Aorta (tissue), 5 donors: Measurements from ENCODE around the gene CD4. TPM values are rescaled to one million over a fixed set of nuclear protein-coding genes. Genes with fewer than 3 reads are reported as not detected.
"Not testable (repeated sequence)": the region's sequence is repeated elsewhere in the genome, so short reads cannot be mapped to it uniquely, and the experiment has no call there.

Experiments
- ATAC-seq: fragments of 200-7000 bp; cut with Tn5 transposase; one replicate; pipeline ENCODE4 v1.9.1; 2022; ENCODE audit warnings: moderate library complexity; ENCODE audit not compliant: low FRiP score
- DNase-seq, 2 donors: peaks; one replicate each; pipeline ENCODE4 v3.0.0-alpha.2; 2020
- H3K27ac ChIP-seq, 2 donors: one replicate each; pipeline ENCODE4 v1.5.1; 2013; ENCODE audit warnings: low read length in 2 of 2, mild to moderate bottlenecking in 2 of 2, moderate library complexity in 2 of 2, control low read depth in 1 of 2, inconsistent platforms in 1 of 2, low read depth in 1 of 2
- H3K27me3 ChIP-seq, 2 donors: one replicate each; pipeline ENCODE4 v1.6.1; 2013; ENCODE audit warnings: control low read depth in 1 of 2, low read length in 1 of 2, mild to moderate bottlenecking in 1 of 2, moderate library complexity in 1 of 2; ENCODE audit not compliant: insufficient read depth in 2 of 2, control insufficient read depth in 1 of 2
- H3K36me3 ChIP-seq, 2 donors: one replicate each; pipeline ENCODE4 v1.6.1; 2013; ENCODE audit warnings: control low read depth in 1 of 2, low read length in 1 of 2, mild to moderate bottlenecking in 1 of 2; ENCODE audit not compliant: insufficient read depth in 2 of 2, control insufficient read depth in 1 of 2
- H3K4me1 ChIP-seq, 2 donors: one replicate each; pipeline ENCODE4 v1.6.1; 2013; ENCODE audit warnings: low read length in 2 of 2, control low read depth in 1 of 2, mild to moderate bottlenecking in 1 of 2, moderate library complexity in 1 of 2; ENCODE audit not compliant: insufficient read depth in 2 of 2, control insufficient read depth in 1 of 2
- H3K4me3 ChIP-seq, 2 donors: one replicate each; pipeline ENCODE4 v1.5.1; 2013; ENCODE audit warnings: low read length in 2 of 2, control low read depth in 1 of 2, mild to moderate bottlenecking in 1 of 2
- H3K9me3 ChIP-seq: one replicate; pipeline ENCODE4 v1.6.1; 2013; ENCODE audit warnings: mild to moderate bottlenecking, low read length; ENCODE audit not compliant: control insufficient read depth
- WGBS, 2 donors: extraction: QIAGEN DNeasy Blood & Tissue Kit; methylation state at CpG; one replicate each; pipeline ENCODE4 v1.1.7; 2013; 5-methylcytosine and 5-hydroxymethylcytosine counted together
- intact Hi-C, 2 donors: fragments of 100-400 bp; cut with DNase I; formaldehyde crosslinking; loops; one replicate each; pipeline versions ENCODE4 v1.14.2 to v1.15.0; 2022
- polyA plus RNA-seq, 2 donors: library from polyadenylated mRNA; stranded (reverse); fragments of 200-250 nt; gene quantifications; one replicate each; pipeline ENCODE4 v1.2.3, GENCODE V29; 2013
- total RNA-seq, 2 donors: library from RNA; stranded (reverse); fragmentation: NEBNext Ultra II Directional; extraction: Animal tissue kit (Norgen Biotek cat#: 25700); gene quantifications; one replicate each; pipeline ENCODE4 v1.2.1, GENCODE V29; 2021
- donor health status: healthy with polysubstance abuse.
- donor health status: Bipolar disorder and iron deficiency.
- donor health status: DM: no; HTN: no; CAD: no.
- donor health status: DM: no; HTN: no; CAD: no.
- donor health status: DM: yes; HTN: yes; CAD: no.

The CD4 gene
- total and polyA plus RNA-seq, 4 donors = 2.1 to 40.6 (median 17.2) TPM

DNA sequence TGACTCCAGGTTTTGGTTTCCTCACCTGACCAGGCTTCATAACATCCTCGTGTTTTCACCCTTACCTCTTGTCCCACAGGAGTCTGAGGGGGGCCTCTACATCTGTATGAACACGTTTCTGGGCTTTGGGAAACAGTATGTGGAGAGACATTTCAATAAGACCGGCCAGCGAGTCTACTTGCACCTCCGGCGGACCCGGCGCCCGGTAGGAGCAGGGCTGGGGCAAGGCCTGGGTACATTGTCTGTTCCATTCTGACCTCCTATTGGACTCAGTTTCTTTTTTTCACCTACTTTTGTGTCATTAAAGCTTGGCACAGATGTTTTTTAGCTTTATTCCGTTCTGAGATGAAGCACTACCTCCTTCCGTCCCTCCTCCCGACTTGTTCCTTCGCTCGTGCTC, 66.0 kb downstream of the CD4 start:
- Histone ChIP-seq H3K9me3 (no peaks in the 10 kb centered on the region), H3K4me1 (no peaks in the 10 kb centered on the region), H3K27me3 (no peaks in the 10 kb centered on the region), H3K27ac (no peak overlapping the region), H3K4me3 (no peak overlapping the region), H3K36me3 (peaks cover 0 to 6% of the 10 kb centered on the region in 2 donors)
- intact Hi-C loops = no loop called here
- 89 to 90% methylated on average over 14 of the region's 14 CpGs for WGBS, 2 donors
- no peak for DNase-seq
- no peak for ATAC-seq

DNA sequence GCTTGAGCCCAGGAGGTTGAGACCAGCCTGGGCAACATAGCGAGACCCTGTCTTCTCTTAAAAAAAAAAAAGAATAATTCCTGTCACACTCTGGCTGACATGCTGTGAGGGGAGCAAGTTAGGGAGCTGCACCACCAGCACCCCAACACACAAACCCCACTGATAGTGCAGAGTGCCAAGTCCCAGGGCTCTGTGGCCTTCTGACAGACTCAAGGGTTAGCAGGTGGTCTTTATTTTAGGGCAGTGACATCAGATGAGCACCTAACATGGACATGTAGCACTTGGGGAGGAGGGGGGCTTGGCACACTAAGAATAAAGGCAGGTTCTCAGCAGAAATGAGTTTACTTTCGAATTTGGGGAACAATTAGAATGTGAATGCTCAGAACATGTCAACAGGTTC, 69.5 kb downstream of the CD4 start:
- ATAC-seq = no peak
- intact Hi-C loops = no loop called here

DNA sequence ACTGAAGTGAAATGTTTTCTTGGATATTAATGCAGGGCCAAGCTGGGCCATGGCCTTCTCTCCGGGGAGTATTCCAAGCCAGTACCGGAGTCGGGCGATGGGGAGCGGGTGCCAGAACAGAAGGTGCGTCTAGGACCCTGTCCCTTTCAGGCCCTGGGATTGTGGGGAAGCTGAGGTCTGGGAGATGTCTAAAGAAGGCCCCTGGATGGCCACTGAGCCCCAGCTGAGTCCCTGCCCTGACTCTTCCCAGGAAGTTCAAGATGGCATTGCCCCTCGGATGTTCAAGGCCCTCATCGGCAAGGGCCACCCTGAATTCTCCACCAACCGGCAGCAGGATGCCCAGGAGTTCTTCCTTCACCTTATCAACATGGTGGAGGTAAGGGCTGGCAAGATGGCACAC, 70.8 kb downstream of the CD4 start:
- no peak overlapping the region for H3K27ac ChIP-seq
- H3K4me3 ChIP-seq = no peak overlapping the region
- 92 to 96% methylated on average over 9 of the region's 9 CpGs for WGBS, 2 donors
- peaks cover 3 to 17% of the 10 kb centered on the region in 2 donors for H3K36me3 ChIP-seq
- DNase-seq (no peak), ATAC-seq (no peak)
- no peaks in the 10 kb centered on the region for H3K27me3 ChIP-seq
- intact Hi-C loops = no loop called here
- no peaks in the 10 kb centered on the region for H3K4me1 ChIP-seq
- H3K9me3 ChIP-seq = no peaks in the 10 kb centered on the region

More for the DNA sequence above, 69.5 kb downstream of the CD4 start:
- H3K9me3 ChIP-seq = no peaks in the 10 kb centered on the region
- H3K36me3 ChIP-seq = peaks cover 3 to 17% of the 10 kb centered on the region in 2 donors
- no peak overlapping the region for H3K4me3 ChIP-seq
- WGBS, 2 donors = 95 to 98% methylated on average over 2 of the region's 2 CpGs
- H3K4me1 ChIP-seq = no peaks in the 10 kb centered on the region
- no peak for DNase-seq
- H3K27me3 ChIP-seq = no peaks in the 10 kb centered on the region
- H3K27ac ChIP-seq = no peak overlapping the region

DNA sequence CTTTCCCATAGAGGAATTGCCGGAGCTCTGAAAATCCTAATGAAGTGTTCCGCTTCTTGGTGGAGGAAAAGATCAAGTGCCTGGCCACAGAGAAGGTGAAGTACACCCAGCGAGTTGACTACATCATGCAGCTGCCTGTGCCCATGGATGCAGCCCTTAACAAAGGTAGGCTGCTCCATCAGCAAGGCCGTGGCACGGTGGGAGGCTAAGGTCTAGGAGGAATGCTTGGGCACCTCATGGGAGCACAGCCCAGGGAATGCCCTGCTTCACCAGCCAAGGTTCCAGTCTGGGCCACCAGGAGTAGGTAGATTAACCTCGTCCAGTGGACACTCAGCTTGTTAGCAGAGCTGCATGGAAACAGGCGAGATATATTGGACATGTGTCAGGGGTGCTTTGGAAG, 71.6 kb downstream of the CD4 start:
- Histone ChIP-seq H3K27ac (no peak overlapping the region), H3K4me3 (no peak overlapping the region), H3K27me3 (no peaks in the 10 kb centered on the region), H3K36me3 (peaks cover 3 to 17% of the 10 kb centered on the region in 2 donors), H3K9me3 (no peaks in the 10 kb centered on the region), H3K4me1 (no peaks in the 10 kb centered on the region)
- no peak for DNase-seq
- 94 to 96% methylated on average over 7 of the region's 7 CpGs for WGBS, 2 donors
- intact Hi-C loops = no loop called here
- ATAC-seq = no peak

DNA sequence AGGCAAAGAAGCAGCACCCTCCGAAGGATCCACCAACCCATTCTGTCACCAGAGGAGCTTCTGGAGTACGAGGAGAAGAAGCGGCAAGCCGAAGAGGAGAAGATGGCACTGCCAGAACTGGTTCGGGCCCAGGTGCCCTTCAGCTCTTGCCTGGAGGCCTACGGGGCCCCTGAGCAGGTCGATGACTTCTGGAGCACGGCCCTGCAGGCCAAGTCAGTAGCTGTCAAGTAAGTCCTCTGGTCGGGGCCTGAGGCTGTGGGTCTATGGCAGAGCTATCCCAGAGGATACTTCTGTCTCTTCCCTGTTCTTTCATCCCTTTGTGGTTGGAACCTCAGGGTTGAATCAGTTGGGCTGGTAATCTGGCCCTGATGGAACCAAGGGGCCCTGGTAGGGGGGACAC, 72.1 kb downstream of the CD4 start:
- Histone ChIP-seq H3K4me1 (no peaks in the 10 kb centered on the region), H3K27me3 (no peaks in the 10 kb centered on the region), H3K4me3 (no peak overlapping the region), H3K27ac (no peak overlapping the region), H3K9me3 (no peaks in the 10 kb centered on the region), H3K36me3 (peaks cover 3 to 17% of the 10 kb centered on the region in 2 donors)
- ATAC-seq (no peak), DNase-seq (no peak)
- 88 to 91% methylated on average over 9 of the region's 9 CpGs for WGBS, 2 donors
- intact Hi-C loops = no loop called here

DNA sequence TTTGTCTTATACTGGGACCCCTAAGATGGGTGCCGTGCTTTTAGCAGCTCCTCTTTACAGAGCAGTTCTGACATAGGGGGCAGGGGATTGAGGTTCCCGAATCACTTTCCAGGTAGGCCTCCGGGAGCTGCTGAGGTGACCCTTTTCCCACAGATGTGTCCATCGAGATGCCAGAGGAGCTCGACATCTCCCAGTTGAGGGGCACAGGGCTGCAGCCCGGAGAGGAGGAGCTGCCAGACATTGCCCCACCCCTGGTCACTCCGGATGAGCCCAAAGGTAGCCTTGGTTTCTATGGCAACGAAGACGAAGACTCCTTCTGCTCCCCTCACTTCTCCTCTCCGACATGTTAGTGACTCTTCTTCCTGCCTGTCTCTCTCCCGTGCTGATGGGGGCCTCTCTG, 73.7 kb downstream of the CD4 start:
- H3K27me3 ChIP-seq = no peaks in the 10 kb centered on the region
- ATAC-seq (no peak), DNase-seq (no peak)
- peaks cover 3 to 17% of the 10 kb centered on the region in 2 donors for H3K36me3 ChIP-seq
- intact Hi-C loops = no loop called here
- H3K9me3 ChIP-seq = no peaks in the 10 kb centered on the region
- WGBS, 2 donors = 89 to 90% methylated on average over 11 of the region's 11 CpGs
- H3K4me1 ChIP-seq = no peaks in the 10 kb centered on the region
- H3K4me3 ChIP-seq = no peak overlapping the region
- H3K27ac ChIP-seq = no peak overlapping the region

DNA sequence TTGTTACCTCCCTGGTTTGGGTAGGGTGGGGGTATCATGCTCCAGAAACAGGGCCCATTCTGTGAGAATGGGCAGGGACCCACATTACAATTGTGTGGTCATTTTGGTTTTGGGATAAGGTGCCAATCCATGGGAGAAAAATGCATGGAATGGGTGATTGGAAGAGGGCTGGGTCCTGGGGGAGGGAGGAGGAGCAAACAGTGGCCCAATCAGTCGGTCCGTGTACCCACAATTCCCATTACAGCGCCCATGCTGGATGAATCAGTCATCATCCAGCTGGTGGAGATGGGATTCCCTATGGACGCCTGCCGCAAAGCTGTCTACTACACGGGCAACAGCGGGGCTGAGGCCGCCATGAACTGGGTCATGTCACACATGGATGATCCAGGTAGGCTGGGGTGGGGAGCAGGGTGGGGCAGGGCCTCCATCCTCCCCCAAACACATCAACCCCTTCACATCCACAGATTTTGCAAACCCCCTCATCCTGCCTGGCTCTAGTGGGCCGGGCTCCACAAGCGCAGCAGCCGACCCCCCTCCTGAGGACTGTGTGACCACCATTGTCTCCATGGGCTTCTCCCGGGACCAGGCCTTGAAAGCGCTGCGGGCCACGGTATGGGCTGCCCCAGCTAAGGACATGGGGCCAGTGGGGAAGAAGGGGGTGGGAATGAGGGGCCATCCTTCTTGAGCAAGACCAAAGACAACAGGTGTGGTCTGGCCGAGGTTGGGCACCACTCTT, 74.4 kb downstream of the CD4 start:
- no peak overlapping the region for H3K27ac ChIP-seq
- WGBS, 2 donors = 89 to 95% methylated on average over 16 of the region's 16 CpGs
- no peak overlapping the region for H3K4me3 ChIP-seq
- DNase-seq (no peak), ATAC-seq (no peak)
- intact Hi-C loops = no loop called here
- peaks cover 0 to 1% of the 10 kb centered on the region in 2 donors for H3K4me1 ChIP-seq
- peaks cover 3 to 13% of the 10 kb centered on the region in 2 donors for H3K36me3 ChIP-seq
- no peaks in the 10 kb centered on the region for H3K9me3 ChIP-seq
- H3K27me3 ChIP-seq = no peaks in the 10 kb centered on the region

DNA sequence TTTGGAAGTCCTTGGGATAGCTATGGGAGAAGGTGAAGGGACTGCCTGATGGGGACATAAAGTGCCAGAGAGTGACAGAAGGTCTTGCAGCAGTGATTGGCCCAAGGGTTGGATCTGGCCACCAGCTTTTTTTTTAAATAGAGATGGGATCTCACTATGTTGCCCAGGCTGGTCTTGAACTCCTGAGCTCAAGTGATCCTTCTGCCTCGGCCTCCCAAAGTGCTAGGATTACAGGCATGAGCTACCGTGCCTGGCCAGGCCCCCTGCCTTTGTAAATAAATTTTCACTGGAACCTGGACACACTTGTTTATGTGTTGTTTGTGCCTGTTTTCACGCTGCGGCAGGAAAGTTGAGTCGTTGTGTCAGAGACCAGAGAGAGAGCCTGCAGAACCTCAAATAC, 76.0 kb downstream of the CD4 start:
- WGBS, 2 donors = 91% methylated on average over 5 of the region's 5 CpGs
- H3K4me3 ChIP-seq, H3K27me3 ChIP-seq, H3K4me1 ChIP-seq, DNase-seq, ATAC-seq, H3K27ac ChIP-seq, H3K9me3 ChIP-seq: not testable (repeated sequence)
- intact Hi-C loops = loop anchor here in 1 of 2 donors (5.0 kb wide), 2 partner anchors 62 to 77 kb away; partner anchors contain the start of genes ATN1, C12orf57 and RNU7-1
- H3K36me3 ChIP-seq = peaks cover 3 to 11% of the 10 kb centered on the region in 2 donors
